NCI-H2196 treated with DMSO at 0.1 percent for 48 hours (cell line): ENCODE data around the gene UMAD1.
"Not testable (repeated sequence)": the region's sequence is repeated elsewhere in the genome, so short reads cannot be mapped to it uniquely, and the experiment has no call there.

Source experiments
- DNase-seq: peaks from one replicate; lab custom pipeline; 2025; ENCODE audit not compliant: unreplicated experiment; lab: John Stamatoyannopoulos, UW

The UMAD1 gene

DNA sequence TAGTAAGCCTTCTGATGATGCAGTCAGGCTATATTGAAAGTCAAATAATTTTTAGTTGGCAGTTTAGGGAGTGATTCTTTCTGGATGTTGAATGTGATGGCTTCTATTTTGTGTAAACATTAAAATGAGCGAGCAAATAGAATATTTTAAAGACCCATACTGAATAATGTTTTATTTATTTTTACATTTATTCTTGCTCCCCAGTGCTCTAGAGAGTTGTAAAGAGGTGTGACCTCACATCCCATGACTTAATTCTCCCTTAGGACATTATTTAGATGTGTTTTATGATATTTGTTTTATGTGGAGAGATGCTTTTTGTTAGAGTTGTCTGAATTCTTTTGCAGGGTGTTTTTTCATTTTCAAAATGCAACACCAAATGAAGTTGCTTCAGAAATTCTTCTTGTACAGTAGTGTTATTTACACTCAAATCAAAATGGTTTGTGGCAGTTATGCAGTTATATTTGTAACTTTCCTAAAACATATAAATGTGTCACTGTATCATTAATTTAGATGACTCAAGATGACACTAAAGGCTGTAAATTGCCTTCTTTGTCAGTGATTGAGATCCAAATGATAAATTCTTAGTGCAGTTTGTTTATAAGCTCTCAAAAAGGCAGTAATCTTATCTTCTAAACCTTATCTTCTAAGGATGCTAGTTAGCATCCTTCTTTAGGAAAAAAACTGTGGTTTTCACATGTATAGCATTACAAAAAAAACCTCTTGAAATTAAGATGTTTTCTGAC lies 12.4 kb downstream of the UMAD1 start:
- DNase-seq: no peak

DNA sequence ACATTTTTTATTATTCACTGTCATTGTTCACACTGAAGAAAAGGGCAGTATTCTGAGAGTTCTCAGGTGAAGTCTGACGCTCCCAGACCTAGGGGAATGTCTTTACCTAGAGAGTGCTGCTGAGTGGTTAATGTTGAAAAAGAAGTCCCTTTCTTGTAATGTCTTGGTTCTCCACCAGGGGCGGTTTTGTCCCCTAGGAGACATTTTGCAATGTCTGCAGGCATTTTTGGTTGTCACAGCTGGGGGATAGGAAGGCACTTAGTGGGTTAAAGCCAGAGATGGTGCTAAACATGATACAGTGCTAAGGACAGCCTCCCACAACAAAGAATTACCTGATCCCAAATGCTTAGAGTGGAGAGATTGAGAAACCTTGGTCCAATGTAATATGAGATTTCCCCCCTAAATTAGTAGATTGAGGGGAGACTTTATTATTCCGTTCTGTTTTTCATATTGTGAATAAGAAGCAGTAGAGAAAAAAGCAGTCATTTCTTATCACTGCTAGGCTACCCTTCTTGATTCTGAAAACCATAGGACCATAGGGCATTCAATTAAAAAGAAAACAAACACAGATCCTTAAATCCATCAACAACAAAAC lies 13.1 kb downstream of the UMAD1 start:
- DNase-seq: no peak

DNA sequence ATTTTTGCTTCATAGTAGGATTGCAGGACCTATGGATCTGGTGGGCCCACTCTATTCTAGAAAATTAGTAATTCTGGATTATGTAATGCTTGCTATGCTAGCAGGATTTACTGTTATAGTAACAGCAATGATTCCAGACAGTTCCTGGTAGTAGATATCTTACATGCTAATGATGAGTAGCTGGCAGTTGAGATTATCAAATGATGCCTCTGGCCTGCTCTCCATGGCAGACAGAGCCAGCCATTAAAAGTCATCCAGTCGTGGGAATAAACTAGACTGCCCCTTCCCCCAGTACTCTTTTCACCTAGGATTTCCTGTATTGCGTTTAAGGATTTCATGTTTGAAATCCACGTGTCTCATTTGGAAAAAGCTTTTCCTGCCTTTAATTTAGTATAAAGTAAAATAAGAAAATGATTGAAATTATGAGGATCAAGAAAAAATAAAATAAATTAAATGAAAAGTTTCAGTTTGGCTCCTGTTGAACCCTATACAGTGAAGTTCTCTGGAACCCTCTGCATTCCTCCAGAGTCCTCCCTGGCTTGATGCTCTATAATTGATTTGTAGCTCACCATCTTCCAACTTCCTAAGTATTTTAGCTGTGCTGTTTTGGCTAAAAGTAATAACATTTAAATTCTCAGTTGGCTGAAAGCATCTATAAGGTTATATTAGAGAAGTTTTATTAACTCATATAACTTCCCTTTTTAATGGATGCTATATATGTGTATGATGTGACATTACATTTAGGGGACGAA lies 14.6 kb downstream of the UMAD1 start:
- no peak for DNase-seq

DNA sequence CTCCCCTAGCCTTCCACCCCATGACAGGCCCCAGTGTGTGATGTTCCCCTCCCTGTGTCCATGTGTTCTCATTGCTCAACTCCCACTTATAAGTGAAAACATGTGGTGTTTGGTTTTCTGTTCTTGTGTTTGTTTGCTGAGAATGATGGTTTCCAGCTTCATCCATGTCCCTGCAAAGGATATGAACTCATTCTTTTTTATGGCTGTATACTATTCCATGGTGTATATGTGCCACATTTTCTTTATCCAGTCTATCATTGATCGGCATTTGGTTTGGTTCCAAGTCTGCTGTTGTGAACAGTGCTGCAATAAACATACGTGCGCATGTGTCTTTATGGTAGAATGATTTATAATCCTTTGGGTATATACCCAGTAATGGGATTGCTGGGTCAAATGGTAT lies 15.9 kb downstream of the UMAD1 start:
- DNase-seq: not testable (repeated sequence)

DNA sequence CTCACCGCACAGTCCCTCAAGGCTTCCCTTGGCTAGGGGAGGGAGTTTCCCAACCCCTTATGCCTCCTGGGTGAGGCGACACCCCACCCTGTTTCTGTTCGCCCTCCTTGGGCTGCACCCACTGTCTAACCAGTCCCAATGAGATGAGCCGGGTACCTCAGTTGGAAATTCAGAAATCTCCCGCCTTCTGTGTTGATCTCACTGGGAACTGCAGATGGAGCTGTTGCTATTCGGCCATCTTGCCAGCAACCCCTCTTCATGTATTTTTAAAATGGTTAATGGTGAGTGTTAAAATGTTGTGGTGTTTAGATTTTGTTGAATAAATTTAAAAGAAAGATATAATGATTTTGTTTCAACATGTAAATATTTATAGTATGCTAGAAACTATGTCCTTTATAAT lies 22.0 kb downstream of the UMAD1 start:
- no peak for DNase-seq

DNA sequence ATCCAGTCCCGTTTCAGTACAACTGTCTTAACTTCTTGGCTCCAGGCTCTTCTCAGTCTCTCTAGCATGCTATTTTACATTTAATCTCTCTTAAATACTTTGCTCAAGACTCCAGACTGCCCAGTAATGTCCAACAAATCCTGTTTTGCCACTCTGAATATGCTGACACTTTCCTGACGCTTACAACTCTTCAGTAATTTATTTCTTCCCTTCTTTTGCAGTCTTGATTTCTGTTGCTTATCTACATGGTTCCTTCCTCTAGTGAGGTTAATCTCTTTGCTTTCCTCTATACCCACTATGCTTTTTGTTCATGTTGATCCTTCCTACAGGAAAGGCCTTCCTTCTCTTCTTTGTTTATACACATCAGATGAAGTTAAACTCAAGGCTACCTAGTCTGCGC lies 23.7 kb downstream of the UMAD1 start:
- no peak for DNase-seq

DNA sequence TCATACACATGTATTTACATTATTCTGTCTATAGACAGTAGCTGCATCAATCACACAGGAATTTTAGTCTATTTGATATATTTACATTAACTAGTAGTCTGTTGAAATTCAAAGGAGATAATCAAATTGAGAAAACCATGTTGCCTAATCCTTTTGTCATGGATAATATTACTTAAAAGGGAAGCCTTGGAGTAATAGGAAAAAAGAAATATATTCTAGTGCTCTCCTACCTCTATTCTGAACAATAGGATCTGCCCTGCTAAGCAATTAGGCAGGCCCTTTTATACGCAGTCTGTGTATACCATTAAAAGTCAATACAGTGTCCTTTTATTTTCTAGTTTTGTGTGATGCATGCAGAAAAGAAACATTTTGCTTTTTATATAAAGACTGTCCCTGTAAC lies 24.5 kb downstream of the UMAD1 start:
- DNase-seq: no peak

DNA sequence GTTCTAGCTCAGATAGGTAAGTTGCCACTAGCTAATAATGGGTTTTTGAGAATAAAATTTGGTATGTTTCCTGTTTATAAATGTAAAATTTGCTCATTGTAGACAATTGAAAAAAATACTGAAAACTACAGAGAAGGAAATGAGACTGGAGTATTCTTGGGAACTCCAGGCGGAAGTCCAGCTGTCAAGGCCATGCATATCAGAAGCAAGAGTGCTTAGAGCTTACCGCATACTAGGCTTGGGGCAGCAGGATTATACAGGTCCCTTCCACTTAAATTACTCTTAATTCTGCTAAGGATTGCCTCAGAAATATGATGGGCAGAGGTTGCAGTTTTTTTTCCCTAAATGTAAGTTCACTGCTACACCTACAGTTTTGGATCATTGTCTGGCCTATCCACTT lies 26.6 kb downstream of the UMAD1 start:
- DNase-seq: no peak

DNA sequence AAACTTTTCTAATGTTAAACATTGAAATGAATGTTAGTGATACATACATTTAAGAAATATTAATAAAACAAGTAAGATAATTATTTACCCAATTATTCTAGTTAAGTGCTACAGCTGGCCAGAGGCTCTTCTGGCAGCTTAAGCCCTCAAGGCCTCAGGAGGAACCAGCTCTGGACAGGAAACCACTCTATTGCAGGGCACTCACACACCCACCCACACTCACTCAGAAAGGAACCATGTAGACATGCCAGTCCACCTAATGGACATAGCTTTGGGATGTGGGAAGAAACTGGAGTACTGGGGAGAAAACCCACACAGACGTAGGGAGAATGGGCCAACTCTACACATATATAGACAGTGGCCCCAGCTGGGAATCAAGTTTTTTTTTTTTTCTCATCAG lies 28.2 kb downstream of the UMAD1 start:
- no peak for DNase-seq

DNA sequence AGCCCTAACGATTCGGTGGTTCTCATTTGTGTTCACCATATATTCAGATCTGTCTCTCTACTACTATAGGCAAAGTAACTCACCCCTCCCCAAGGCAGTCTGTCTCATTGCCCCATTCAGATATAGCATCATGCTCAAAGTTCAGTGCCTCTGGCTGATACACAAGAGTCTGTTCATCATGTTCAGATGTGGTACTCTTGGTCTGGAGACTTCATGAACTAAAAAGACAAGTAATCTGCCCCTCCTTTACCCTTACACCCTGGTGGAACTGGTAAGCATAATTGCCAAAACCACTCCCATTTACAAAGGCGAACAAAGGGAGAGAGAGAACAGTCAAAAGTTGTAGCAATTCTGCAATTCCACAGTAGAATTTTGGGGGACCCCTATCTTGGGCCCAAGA lies 29.9 kb downstream of the UMAD1 start:
- DNase-seq: no peak

DNA sequence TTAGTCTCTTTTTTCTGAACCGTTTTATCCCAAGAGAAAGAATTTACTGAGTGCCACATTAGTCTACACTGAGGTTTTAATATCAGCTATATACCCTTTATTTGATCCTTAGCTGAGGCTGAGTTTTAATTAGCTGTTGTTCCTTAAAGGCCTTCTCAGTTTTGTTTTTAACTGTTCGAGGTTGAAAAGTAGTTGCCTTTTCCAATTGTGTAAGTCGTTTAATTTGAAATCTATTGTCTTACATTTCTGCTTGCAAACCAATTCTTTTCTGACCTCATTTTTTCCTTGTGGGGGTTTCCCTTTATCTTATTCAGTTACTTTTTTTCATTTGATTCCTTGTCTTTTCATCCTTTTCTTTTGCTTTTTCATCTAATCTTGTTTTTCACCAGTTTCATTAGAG lies 30.8 kb downstream of the UMAD1 start:
- no peak for DNase-seq

DNA sequence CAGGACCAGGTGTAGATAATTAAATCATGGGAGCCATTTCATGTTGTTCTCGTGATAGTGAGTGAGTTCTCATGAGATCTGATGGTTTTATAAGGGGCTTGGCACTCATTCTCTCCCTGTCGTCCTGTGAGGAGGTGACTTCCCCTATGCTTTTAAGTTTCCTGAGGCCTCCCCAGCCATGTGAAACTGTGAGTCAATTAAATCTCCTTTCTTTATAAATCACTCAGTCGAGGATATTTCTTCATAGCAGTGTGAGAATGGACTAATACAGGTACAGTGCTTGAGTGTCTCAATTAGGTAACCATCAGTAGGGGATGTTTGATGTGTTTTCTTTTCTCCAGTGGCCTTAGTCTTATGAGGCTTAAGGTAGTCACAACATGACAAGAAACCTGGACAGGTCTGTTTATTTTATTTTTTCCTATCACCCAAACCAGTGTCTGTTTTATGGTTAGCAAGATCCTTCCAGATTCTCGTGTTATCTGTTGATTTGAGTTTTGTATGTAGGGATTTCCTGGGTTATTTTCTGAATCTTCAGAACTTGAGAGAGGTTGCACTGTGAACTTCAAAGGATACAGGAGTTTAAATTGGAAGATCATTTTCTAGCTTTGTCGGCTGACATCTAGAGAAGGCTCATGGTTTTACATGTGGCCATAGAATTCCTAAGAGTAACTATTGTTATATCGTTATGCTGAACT lies 32.1 kb downstream of the UMAD1 start:
- no peak for DNase-seq

DNA sequence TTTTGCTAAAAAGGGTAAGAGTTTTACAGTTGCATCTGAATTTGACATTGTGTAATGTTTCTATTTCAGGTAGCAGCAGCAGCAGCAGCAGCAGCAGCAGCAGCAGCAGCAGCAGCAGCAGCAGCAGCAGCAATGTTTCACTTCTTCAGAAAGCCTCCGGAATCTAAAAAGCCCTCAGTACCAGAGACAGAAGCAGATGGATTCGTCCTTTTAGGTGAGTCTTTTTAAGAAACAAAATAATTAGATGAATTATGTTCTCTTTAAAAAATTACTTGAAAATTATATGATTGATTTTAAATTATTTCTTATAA lies 32.6 kb downstream of the UMAD1 start:
- no peak for DNase-seq

DNA sequence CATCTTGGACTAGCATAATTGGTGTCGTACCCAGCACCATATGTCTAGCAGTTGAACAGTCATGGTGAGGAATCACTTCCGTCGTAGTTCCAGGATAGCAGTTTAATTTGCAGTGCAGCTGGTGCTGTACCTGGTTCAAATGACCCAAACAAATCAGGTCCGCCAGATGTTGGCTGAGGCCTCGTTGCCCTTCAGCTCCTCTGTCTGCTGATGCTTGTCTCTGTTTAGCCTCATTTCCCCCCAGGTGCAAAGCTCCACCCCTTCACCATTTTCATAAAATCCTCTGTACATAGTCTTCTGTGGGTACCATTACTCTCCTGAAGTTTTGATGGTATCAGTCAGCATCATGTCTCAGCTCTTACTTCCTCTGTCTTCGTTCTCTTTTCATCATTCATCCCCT lies 35.1 kb downstream of the UMAD1 start:
- no peak for DNase-seq

DNA sequence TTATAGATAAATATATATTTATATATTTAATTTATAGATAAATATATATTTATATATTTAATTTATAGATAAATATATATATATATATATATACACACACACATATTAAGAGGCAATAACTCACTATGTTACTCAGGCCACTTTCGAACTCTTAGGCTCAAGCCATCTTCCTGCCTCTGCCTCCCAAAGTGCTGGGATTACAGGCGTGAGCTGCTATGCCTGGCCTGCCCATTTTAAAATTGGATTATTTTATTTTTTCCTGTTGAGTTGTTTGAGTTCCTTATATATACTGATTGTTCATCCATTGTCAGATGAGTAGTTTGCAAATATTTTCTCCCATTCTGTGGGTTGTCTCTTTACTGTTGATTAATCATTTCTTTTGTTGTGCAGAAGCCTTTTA lies 39.1 kb downstream of the UMAD1 start:
- DNase-seq: not testable (repeated sequence)

DNA sequence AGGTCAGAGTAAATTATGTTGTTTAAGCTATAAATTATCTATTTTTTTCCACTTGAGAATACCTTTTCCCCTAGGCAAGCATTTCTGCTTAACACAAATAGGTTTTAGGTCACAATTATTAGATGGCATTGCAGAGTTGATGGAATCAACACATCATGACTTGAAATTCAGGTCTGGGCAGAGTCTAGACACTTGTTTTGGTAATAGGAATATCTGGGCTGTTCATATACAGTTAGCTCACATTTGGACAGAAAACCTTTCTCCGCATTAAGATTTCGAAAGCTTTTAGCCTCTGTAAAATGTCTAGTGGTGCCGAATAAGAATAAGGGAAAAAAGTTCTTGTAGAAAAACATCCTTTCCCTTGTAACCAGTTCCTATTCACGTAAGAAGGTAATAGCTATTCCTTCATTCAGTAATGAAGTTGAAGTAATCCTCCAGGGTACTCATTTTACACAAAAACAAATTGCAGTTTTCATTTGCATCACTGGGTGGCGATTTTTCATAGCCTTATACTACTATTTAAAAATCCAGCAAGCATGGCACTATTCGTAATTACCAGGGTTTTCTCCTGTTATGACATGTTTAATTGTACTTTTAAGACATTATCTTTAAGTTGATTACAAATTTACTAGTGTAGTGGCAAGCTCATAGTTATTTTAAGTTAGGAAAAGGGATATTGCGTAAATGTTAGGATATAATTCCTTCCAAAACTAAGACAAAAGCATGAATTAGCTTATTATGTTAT lies 40.8 kb downstream of the UMAD1 start:
- peak; percentile 63 for DNase-seq

DNA sequence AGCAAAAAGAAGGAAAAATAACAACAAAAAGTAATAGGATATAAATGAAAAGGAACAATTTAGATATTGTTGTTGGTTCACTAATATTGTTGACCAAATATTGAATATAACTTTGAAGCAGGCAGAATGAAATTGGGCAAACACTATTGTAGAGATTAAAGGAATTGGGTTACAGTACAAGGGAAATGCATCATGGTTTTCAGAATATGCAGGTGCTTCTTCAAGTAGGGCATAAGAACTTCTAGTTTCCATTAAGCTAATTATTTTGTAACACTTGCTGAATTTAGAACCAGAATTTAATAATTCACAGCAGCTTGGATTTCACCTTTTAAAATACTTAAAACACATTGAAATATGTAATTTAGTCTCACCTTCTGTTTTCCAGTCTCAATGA lies 41.4 kb downstream of the UMAD1 start:
- no peak for DNase-seq

DNA sequence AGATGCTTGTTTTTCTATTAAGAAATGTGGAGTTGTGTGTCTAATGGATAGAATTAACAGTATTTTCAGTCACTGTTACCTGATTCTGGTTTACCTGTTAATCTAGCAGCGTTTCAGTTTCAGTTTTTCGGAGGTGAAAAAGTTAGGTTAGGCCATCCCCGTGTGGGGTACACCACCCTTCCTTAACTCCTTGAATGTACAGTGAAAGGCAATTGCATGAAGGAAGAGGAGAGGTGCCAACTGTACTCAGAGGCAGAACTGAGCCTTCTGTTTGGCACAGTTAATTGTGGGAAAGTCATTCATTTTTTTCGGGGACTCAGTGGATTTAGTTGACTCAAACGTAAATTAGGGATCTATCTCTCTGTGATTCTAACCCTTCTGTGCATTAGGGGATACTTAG lies 42.3 kb downstream of the UMAD1 start:
- DNase-seq: no peak

DNA sequence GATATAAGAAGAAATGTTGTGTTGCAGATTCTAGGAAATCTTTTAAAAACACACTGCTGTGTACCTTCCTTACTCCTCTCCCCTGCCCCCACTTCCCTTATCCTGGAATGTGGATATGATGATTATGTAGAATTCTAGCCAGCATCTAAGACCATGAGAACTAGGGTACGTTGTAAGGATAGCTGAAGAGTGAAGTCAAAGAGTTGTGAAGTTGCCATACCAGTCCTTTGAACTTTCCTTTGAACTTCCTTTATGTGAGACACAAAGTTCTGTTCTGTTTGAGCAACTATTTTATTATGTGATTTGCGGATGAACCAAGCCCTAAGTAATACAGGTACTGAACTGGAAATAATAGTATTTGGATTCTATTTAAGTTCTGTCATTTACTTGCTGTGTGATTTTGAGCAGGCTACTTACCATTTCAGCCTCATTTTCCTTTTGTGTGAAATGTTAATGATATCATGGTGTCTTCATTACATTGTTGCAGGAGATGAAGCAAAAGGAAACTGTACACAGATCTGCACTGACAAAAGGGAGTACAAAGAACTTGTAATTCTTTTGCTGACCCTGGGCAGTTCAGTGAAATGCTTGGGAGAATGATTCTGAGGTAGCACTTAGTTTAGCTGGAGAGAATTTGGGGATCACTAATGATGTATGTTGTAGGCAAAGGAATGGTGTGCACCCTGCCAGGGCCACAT lies 46.4 kb downstream of the UMAD1 start:
- no peak for DNase-seq

DNA sequence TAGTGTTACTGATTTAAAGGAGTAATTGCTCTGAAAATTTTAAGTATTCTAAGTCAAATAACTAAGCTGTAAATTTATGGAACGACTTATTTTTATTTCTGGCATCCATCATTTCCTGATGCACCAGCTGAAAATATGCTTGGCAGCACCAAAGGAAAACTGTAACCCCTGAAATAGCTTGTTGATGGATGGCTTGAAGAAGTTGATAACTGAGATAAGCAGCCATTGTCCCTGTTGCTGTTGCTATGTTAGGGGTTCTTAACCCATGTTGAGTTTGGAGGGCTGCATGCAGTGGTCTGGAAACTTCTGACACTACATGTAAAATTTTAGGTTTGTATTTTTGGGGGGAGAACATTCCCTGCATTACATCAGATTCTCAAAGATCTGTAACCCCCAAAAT lies 47.2 kb downstream of the UMAD1 start:
- DNase-seq: no peak

DNA sequence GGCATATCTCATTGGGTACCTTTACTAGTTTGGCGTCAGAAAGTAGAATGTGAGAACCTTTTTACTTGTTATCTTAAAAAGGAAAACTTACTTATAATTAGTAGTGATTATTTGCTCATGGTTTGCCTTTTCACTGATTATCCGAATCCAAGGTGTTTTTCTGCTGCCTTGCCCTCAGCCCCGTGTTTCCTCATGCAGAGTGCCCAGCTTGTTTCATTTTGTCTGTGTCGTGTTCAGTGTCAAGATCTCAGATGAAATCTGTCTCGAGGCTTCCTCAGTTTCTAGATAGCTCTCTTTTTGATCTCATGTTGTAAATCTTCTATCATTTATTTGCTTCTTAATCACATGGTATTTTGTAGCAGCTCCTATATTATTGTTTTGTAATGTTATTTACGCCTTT lies 47.8 kb downstream of the UMAD1 start:
- DNase-seq: peak; percentile 43
